Endothelial cell of umbilical vein (primary cell): Measurements from ENCODE around the gene HES3. TPM values are rescaled to one million over a fixed set of nuclear protein-coding genes. Genes with fewer than 3 reads are reported as not detected.

ENCODE experiments used
- BruUV-seq: library from RNA; stranded (reverse); fragments of 400-500 nt; replicated peaks from 2 replicates; lab custom pipeline; 2021; lab: Mats Ljungman, UMichigan
- CTCF ChIA-PET: fragments of 300-600, 350-600 bp; sonication (Branson Sonifier 250); formaldehyde crosslinking; loops from one replicate; lab custom pipeline; 2021; ENCODE audit warnings: antibody characterized with exemption, inconsistent platforms; lab: Charles Lee
- POLR2A ChIA-PET: fragments of 300-600, 350-600 bp; sonication (Branson Sonifier 250); formaldehyde crosslinking; loops from one replicate; lab custom pipeline; 2021; ENCODE audit warnings: antibody characterized with exemption, inconsistent platforms; lab: Charles Lee
- DNase-seq: peaks from one replicate; pipeline ENCODE4 v3.0.0-alpha.2; 2011; ENCODE audit warnings: low read depth, low spot score
- FAIRE-seq: peaks from 2 replicates; lab custom pipeline; 2011; peaks lifted over from hg19 to GRCh38; lab: Jason Lieb, UNC
- H2AFZ ChIP-seq: 2 replicates; pipeline ENCODE4 v1.6.0; 2012; ENCODE audit warnings: low read depth, low read length, control low read depth, inconsistent platforms
- H3K27ac ChIP-seq: 2 replicates; pipeline ENCODE4 v1.5.1; 2011; ENCODE audit warnings: low read depth, mild to moderate bottlenecking, control low read depth, low read length, moderate library complexity; ENCODE audit not compliant: insufficient read depth
- H3K27me3 ChIP-seq, 2 experiments: 2 replicates each; pipeline versions ENCODE4 v1.6.0 to v1.6.1; 2011; ENCODE audit warnings: low read length in 2 of 2, mixed read lengths in 1 of 2; ENCODE audit not compliant: control insufficient read depth in 2 of 2, insufficient read depth in 2 of 2
- H3K36me3 ChIP-seq, 2 experiments: 2 replicates in 1 of 2; 3 replicates in 1 of 2; pipeline ENCODE4 v1.5.1; 2011; ENCODE audit warnings: low read length in 2 of 2, mild to moderate bottlenecking in 1 of 2, moderate library complexity in 1 of 2; ENCODE audit not compliant: control insufficient read depth in 2 of 2, insufficient read depth in 2 of 2; ENCODE audit errors: extremely low read depth in 1 of 2
- H3K4me1 ChIP-seq: 3 replicates; pipeline ENCODE4 v1.5.1; 2011; ENCODE audit warnings: mild to moderate bottlenecking, low read length; ENCODE audit not compliant: control insufficient read depth, insufficient read depth; ENCODE audit errors: extremely low read depth
- H3K4me2 ChIP-seq: 2 replicates; pipeline ENCODE4 v1.6.1; 2011; ENCODE audit warnings: low read length, control low read depth, mixed read lengths; ENCODE audit not compliant: insufficient read depth
- H3K4me3 ChIP-seq, 3 experiments: fragments of 200-600 bp in 1 of 3; sonication (generic), shearing (Covaris generic) in 1 of 3; replicated peaks in 1 of 3; 2 replicates each; pipeline ENCODE4 v1.5.1; 2011 to 2016; ENCODE audit warnings: control low read depth in 3 of 3, low read length in 3 of 3, mild to moderate bottlenecking in 2 of 3, inconsistent platforms in 1 of 3, low read depth in 1 of 3, moderate library complexity in 1 of 3; ENCODE audit not compliant: insufficient read depth in 1 of 3
- H3K79me2 ChIP-seq: 2 replicates; pipeline ENCODE4 v1.6.0; 2012; ENCODE audit warnings: low read length, inconsistent platforms; ENCODE audit not compliant: control insufficient read depth, insufficient read depth
- H3K9ac ChIP-seq: replicated peaks from 2 replicates; pipeline ENCODE3; 2011; ENCODE audit warnings: low read length, control low read depth; ENCODE audit not compliant: insufficient read depth; ENCODE audit errors: extremely low read depth
- H3K9me1 ChIP-seq: replicated peaks from 3 replicates; pipeline ENCODE4 v1.6.0; 2011; ENCODE audit warnings: mild to moderate bottlenecking, low read length; ENCODE audit not compliant: control insufficient read depth, insufficient read depth; ENCODE audit errors: extremely low read depth
- H3K9me3 ChIP-seq: replicated peaks from 2 replicates; pipeline ENCODE4 v1.5.1; 2012; ENCODE audit warnings: low read length, inconsistent platforms; ENCODE audit not compliant: control insufficient read depth, insufficient read depth
- H4K20me1 ChIP-seq: replicated peaks from 2 replicates; pipeline ENCODE3; 2011; ENCODE audit warnings: mild to moderate bottlenecking, low read length; ENCODE audit not compliant: control insufficient read depth, insufficient read depth; ENCODE audit errors: extremely low read depth
- CTCF ChIP-seq, 2 donors: IDR thresholded peaks; 1 replicate in 1 of 2; 2 replicates in 1 of 2; pipeline ENCODE4 v1.5.1; 2011; ENCODE audit warnings: low read length in 2 of 2, mild to moderate bottlenecking in 2 of 2, moderate library complexity in 2 of 2, control low read depth in 1 of 2, inconsistent platforms in 1 of 2, low read depth in 1 of 2; ENCODE audit not compliant: insufficient read depth in 1 of 2; ENCODE audit errors: extremely low read depth in 1 of 2
- EZH2 ChIP-seq: IDR thresholded peaks from 2 replicates; pipeline ENCODE4 v1.6.1; 2012; ENCODE audit warnings: borderline replicate concordance, low read depth, mild to moderate bottlenecking, moderate library complexity, low read length, inconsistent platforms; ENCODE audit not compliant: severe bottlenecking
- FOS ChIP-seq: IDR thresholded peaks from 2 replicates; pipeline ENCODE4 v1.6.1; 2011; ENCODE audit warnings: mild to moderate bottlenecking, low read length, moderate library complexity, borderline replicate concordance; ENCODE audit not compliant: insufficient read depth
- GATA2 ChIP-seq: IDR thresholded peaks from 2 replicates; pipeline ENCODE4 v1.7.0; 2011; ENCODE audit warnings: low read depth, mild to moderate bottlenecking, moderate library complexity, mixed read lengths, low read length; ENCODE audit not compliant: insufficient read length, insufficient read depth
- JUN ChIP-seq: IDR thresholded peaks from 2 replicates; pipeline ENCODE4 v1.6.1; 2011; ENCODE audit warnings: borderline replicate concordance, low read depth; ENCODE audit not compliant: insufficient read length, insufficient read depth
- MYC ChIP-seq: IDR thresholded peaks from one replicate; pipeline ENCODE4 v1.6.1; 2011; ENCODE audit warnings: mild to moderate bottlenecking, low read depth, low read length
- POLR2A ChIP-seq: IDR thresholded peaks from 2 replicates; pipeline ENCODE4 v1.6.1; 2012; ENCODE audit warnings: low read depth, mild to moderate bottlenecking, control low read depth, low read length
- POLR2AphosphoS5 ChIP-seq: IDR thresholded peaks from 2 replicates; pipeline ENCODE4 v1.6.1; 2012; ENCODE audit warnings: low read depth, mild to moderate bottlenecking, control low read depth, low read length, moderate library complexity; ENCODE audit not compliant: insufficient read depth
- dilution Hi-C: fragments of 300-500 bp; cut with MboI; formaldehyde crosslinking; loops from one replicate; pipeline ENCODE4 v1.15.0; 2019; ENCODE audit warnings: low sequenced_read_pairs; ENCODE audit not compliant: extremely low pct_ligation_motif_present
- intact Hi-C: fragments of 100-400 bp; cut with micrococcal nuclease; formaldehyde crosslinking; loops from one replicate; pipeline ENCODE4 v1.10.0; 2022
- polyA plus RNA-seq, 4 experiments: library from polyadenylated mRNA; depleted of rRNA in 3 of 4; stranded (reverse) in 3 of 4; unstranded in 1 of 4; fragments of >200 nt; gene quantifications; 2 replicates each; pipeline versions ENCODE4 v1.2.1 to v1.2.3, GENCODE V29; 2011 to 2012; ENCODE audit warnings: missing spikeins in 1 of 4
- total RNA-seq: library from RNA; stranded (reverse); gene quantifications from 2 replicates; pipeline ENCODE4 v1.2.3, GENCODE V29; 2021
- TF ChIP-seq, protein P1 (sequence below): IDR thresholded peaks from 2 replicates; pipeline ENCODE4 v1.6.1; 2011; ENCODE audit not compliant: insufficient read depth, insufficient read length

The HES3 gene
- total and polyA plus RNA-seq, 2 donors (not counting 3 experiments of a cell fraction or from before 2014, with no cell fraction given) = not detected

- no peak overlapping the region for H3K27ac ChIP-seq
- ChIA-PET POLR2A (no interaction called here), CTCF (interaction anchor here (1.0 kb wide), 1 partner anchor 33 kb away, joined by 4 read pairs; no protein-coding TSS in a partner anchor)
- H3K79me2 ChIP-seq = no peaks in the 10 kb centered on the region
- peaks cover 2 to 5% of the 10 kb centered on the region in 2 experiments for H3K27me3 ChIP-seq
- H4K20me1 ChIP-seq = no peaks in the 10 kb centered on the region
- peaks cover 7% of the 10 kb centered on the region for H3K4me1 ChIP-seq
- intact Hi-C loops (no loop called here), dilution Hi-C loops (no loop called here)
- no peak overlapping the region for H2AFZ ChIP-seq
- no peak overlapping the region for H3K4me3 ChIP-seq
- H3K36me3 ChIP-seq = no peaks in the 10 kb centered on the region
- H3K9me3 ChIP-seq = no peaks in the 10 kb centered on the region
- no peak overlapping the region for H3K9ac ChIP-seq
- H3K4me2 ChIP-seq = no peak overlapping the region
- no peaks in the 10 kb centered on the region for H3K9me1 ChIP-seq
- BruUV-seq = no TSS peak
- TF ChIP-seq JUN (no peak), EZH2 (no peak), FOS (no peak), GATA2 (no peak), POLR2A (no peak), MYC (no peak), POLR2AphosphoS5 (no peak), CTCF (IDR thresholded peaks at IDR 0.05; ENCODE audit: extremely low read depth in 1 of 2, insufficient read depth in 1 of 2, low read depth in 1 of 2, low read length in 2 of 2) (no peak)
- TF ChIP-seq, protein P1, sequence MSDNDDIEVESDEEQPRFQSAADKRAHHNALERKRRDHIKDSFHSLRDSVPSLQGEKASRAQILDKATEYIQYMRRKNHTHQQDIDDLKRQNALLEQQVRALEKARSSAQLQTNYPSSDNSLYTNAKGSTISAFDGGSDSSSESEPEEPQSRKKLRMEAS = no peak
- DNase-seq (no peak), FAIRE-seq (no peak)
Observed at GRCh38 chr1:6211731-6212130, 32.2 kb upstream of the HES3 start.
